HG02588 (cell line): Measurements from ENCODE around the gene KDM4C.
"Not testable (repeated sequence)": the region's sequence is repeated elsewhere in the genome, so short reads cannot be mapped to it uniquely, and the experiment has no call there.

Source experiments
- ATAC-seq: cut with Tn5 transposase; IDR thresholded peaks from one replicate; pipeline ENCODE4 v1.9.1; 2021; ENCODE audit warnings: mild to moderate bottlenecking, moderate library complexity; ENCODE audit not compliant: unreplicated experiment

The KDM4C gene

GRCh38 chr9:6763244-6763643 is 5.5 kb downstream of the KDM4C start:
- ATAC-seq: no peak

GRCh38 chr9:6764011-6764410 is 6.2 kb downstream of the KDM4C start:
- ATAC-seq: no peak

- ATAC-seq: no peak
These were observed 6.8 kb downstream of the KDM4C start for GRCh38 chr9:6764523-6764922.

GRCh38 chr9:6764950-6765349 is 7.2 kb downstream of the KDM4C start:
- no peak for ATAC-seq

- no peak for ATAC-seq
These were observed 7.6 kb downstream of the KDM4C start for GRCh38 chr9:6765396-6765795.

GRCh38 chr9:6766606-6767005 is 8.8 kb downstream of the KDM4C start:
- ATAC-seq: no peak

GRCh38 chr9:6768587-6768986 is 10.8 kb downstream of the KDM4C start:
- ATAC-seq: not testable (repeated sequence)

- ATAC-seq: no peak
These were observed 13.9 kb downstream of the KDM4C start for GRCh38 chr9:6771722-6772121.

GRCh38 chr9:6777213-6777902 is 19.6 kb downstream of the KDM4C start:
- ATAC-seq: no peak

- ATAC-seq: no peak
These were observed 21.9 kb downstream of the KDM4C start for GRCh38 chr9:6779417-6780241.

- no peak for ATAC-seq
These were observed 22.9 kb downstream of the KDM4C start for GRCh38 chr9:6780690-6781089.

- no peak for ATAC-seq
These were observed 23.7 kb downstream of the KDM4C start for GRCh38 chr9:6781476-6781875.

GRCh38 chr9:6782345-6782744 is 24.6 kb downstream of the KDM4C start:
- ATAC-seq: no peak

- no peak for ATAC-seq
These were observed 25.2 kb downstream of the KDM4C start for GRCh38 chr9:6782981-6783380.

GRCh38 chr9:6783753-6784152 is 26.0 kb downstream of the KDM4C start:
- no peak for ATAC-seq

- no peak for ATAC-seq
These were observed 27.9 kb downstream of the KDM4C start for GRCh38 chr9:6785682-6786081.

GRCh38 chr9:6787793-6788161 is 30.0 kb downstream of the KDM4C start:
- no peak for ATAC-seq

- ATAC-seq: no peak
These were observed 30.6 kb downstream of the KDM4C start for GRCh38 chr9:6788162-6789016.

- ATAC-seq: not testable (repeated sequence)
These were observed 31.2 kb downstream of the KDM4C start for GRCh38 chr9:6789017-6789338.

- ATAC-seq: no peak
These were observed 33.1 kb downstream of the KDM4C start for GRCh38 chr9:6790866-6791265.

GRCh38 chr9:6793203-6793602 is 35.4 kb downstream of the KDM4C start:
- ATAC-seq: no peak

- no peak for ATAC-seq
These were observed 37.2 kb downstream of the KDM4C start for GRCh38 chr9:6794936-6795335.
